ENCODE results near the gene GSK3B.

GSK3B gene

GRCh38 chr3:120090422-120090821 lies 3.8 kb downstream of the GSK3B start:
- Histone ChIP-seq H3K27ac (no peak overlapping the region), H3K79me2 (peaks cover 52% of the 10 kb centered on the region), H3K27me3 (ENCODE audit: control insufficient read depth, insufficient read depth, low read length) (no peaks in the 10 kb centered on the region), H3K4me1 (peaks cover 3% of the 10 kb centered on the region), H3K4me3 (ENCODE audit: low read depth, low read length) (peak overlapping the region; percentile 6), H3K9me3 (ENCODE audit: control insufficient read depth, low read length) (no peaks in the 10 kb centered on the region), H3K9ac (no peak overlapping the region), H2AFZ (no peak overlapping the region), H3K36me3 (ENCODE audit: control insufficient read depth, insufficient read depth, low read length) (no peaks in the 10 kb centered on the region), H3K4me2 (ENCODE audit: low read length) (no peak overlapping the region)
- no peak for TF ChIP-seq CTCF (IDR thresholded peaks at IDR 0.05)

DNA sequence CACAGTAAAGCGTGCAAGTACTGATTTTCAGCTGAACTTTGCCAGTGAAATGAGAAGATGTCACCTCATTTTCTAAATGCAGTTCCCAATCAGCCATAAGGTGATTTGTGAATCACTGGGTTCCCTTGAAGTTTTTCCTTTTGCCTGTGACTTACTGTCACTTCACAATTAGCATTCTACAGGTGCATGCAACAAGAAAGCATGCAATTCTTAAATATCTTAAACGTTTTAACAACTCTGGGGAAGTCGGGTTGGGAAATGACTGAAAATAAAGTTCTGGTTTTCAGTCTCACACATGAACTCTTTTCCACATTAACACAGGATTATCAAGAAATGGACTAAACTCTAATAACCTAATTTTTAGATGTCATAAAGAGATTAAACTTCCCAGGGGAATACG lies 5.2 kb downstream of the GSK3B start:
- H2AFZ ChIP-seq, result no peak overlapping the region
- H3K27ac ChIP-seq, result no peak overlapping the region
- no peaks in the 10 kb centered on the region for H3K9me3 ChIP-seq (ENCODE audit: control insufficient read depth, low read length)
- no peak overlapping the region for H3K9ac ChIP-seq
- H3K79me2 ChIP-seq, result peaks cover 55% of the 10 kb centered on the region
- H3K4me2 ChIP-seq (ENCODE audit: low read length), result no peak overlapping the region
- no peak overlapping the region for H3K4me3 ChIP-seq (ENCODE audit: low read depth, low read length)
- peaks cover 3% of the 10 kb centered on the region for H3K4me1 ChIP-seq
- TF ChIP-seq CTCF (IDR thresholded peaks at IDR 0.05), result no peak
- no peaks in the 10 kb centered on the region for H3K27me3 ChIP-seq (ENCODE audit: control insufficient read depth, insufficient read depth, low read length)
- H3K36me3 ChIP-seq (ENCODE audit: control insufficient read depth, insufficient read depth, low read length), result no peaks in the 10 kb centered on the region

DNA sequence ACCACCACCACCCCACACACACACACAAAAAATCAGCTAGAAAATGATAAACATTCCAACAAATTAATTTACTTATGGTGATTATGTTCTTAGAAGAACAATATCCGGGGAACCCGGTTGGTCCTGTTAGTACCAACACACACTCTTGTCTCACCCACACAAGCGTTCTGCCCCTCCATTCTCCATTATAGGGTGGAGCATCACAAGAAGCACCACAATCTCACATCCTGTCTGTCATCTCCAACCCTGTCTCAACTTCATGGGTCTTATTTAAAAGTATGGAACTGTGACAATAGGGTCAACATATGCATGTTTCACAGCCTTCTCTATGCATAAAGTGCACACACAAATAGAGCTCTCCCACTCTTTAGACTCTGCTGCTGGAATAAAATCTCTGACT lies 5.6 kb downstream of the GSK3B start:
- H3K79me2 ChIP-seq, result peaks cover 55% of the 10 kb centered on the region

DNA sequence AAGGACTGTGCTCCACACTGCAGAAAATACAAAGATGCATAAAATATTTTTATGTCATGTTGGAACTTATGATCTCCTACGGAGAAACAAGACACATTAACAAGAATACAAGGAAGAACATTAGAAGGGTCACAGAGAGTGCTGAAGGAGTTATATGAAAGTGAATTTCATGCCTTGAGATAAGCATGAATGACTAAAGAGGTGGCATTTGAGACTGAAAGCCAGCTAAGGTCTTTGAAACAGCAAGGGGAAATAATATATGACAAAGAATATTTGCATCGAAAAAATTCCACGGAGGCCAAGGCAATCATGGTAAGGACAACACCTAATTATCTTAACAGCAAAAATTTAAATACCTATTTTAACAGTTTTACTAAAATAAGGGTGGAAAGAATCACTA lies 12.5 kb downstream of the GSK3B start:
- Histone ChIP-seq H3K9me3 (ENCODE audit: control insufficient read depth, low read length) (no peaks in the 10 kb centered on the region), H3K4me1 (peaks cover 3% of the 10 kb centered on the region), H3K27ac (no peak overlapping the region), H3K36me3 (ENCODE audit: control insufficient read depth, insufficient read depth, low read length) (no peaks in the 10 kb centered on the region), H2AFZ (no peak overlapping the region), H3K4me3 (ENCODE audit: low read depth, low read length) (no peak overlapping the region), H3K27me3 (ENCODE audit: control insufficient read depth, insufficient read depth, low read length) (no peaks in the 10 kb centered on the region), H3K79me2 (peaks cover 34% of the 10 kb centered on the region), H3K4me2 (ENCODE audit: low read length) (no peak overlapping the region), H3K9ac (no peak overlapping the region)
- TF ChIP-seq CTCF (IDR thresholded peaks at IDR 0.05), result no peak

More for the DNA sequence above, 5.6 kb downstream of the GSK3B start:
- no peak overlapping the region for H2AFZ ChIP-seq
- no peak overlapping the region for H3K9ac ChIP-seq
- H3K36me3 ChIP-seq (ENCODE audit: control insufficient read depth, insufficient read depth, low read length), result no peaks in the 10 kb centered on the region
- no peaks in the 10 kb centered on the region for H3K27me3 ChIP-seq (ENCODE audit: control insufficient read depth, insufficient read depth, low read length)
- TF ChIP-seq CTCF (IDR thresholded peaks at IDR 0.05), result no peak
- peaks cover 3% of the 10 kb centered on the region for H3K4me1 ChIP-seq
- H3K4me2 ChIP-seq (ENCODE audit: low read length), result no peak overlapping the region
- H3K9me3 ChIP-seq (ENCODE audit: control insufficient read depth, low read length), result no peaks in the 10 kb centered on the region
- H3K4me3 ChIP-seq (ENCODE audit: low read depth, low read length), result no peak overlapping the region
- no peak overlapping the region for H3K27ac ChIP-seq

DNA sequence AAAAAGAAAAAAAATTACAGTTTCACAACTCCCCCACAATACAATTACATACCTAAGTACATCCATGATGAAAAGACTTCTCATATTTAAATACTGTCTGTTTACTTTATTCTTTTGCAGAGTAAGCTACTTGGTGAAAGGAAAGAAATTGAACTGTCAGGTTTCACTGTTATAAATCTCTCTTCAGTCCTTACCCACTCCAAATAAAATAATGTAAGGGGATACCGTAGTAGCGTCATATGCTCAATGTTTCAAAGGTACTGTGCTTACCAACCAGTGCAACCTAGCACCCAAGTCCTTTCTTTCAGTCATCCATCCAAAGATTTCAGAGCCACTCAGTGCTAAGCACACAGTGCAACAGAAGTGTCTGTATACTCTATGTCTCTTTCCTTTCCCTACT lies 13.4 kb downstream of the GSK3B start:
- no peaks in the 10 kb centered on the region for H3K4me1 ChIP-seq
- peaks cover 25% of the 10 kb centered on the region for H3K79me2 ChIP-seq
- no peak for TF ChIP-seq CTCF (IDR thresholded peaks at IDR 0.05)
- H2AFZ ChIP-seq, result no peak overlapping the region
- H3K27ac ChIP-seq, result no peak overlapping the region
- H3K9me3 ChIP-seq (ENCODE audit: control insufficient read depth, low read length), result no peaks in the 10 kb centered on the region
- no peak overlapping the region for H3K4me3 ChIP-seq (ENCODE audit: low read depth, low read length)
- no peaks in the 10 kb centered on the region for H3K27me3 ChIP-seq (ENCODE audit: control insufficient read depth, insufficient read depth, low read length)
- H3K4me2 ChIP-seq (ENCODE audit: low read length), result no peak overlapping the region
- no peak overlapping the region for H3K9ac ChIP-seq
- H3K36me3 ChIP-seq (ENCODE audit: control insufficient read depth, insufficient read depth, low read length), result no peaks in the 10 kb centered on the region
